Measurements from ENCODE around the gene BRINP3.
A peak's percentile ranks its signal among the peaks of the same experiment; 100 is the strongest.

BRINP3 gene

GRCh38 chr1:190116921-190117320, 360.7 kb downstream of the BRINP3 start:
- Mint-ChIP-seq H3K9me3 (no peaks in the 10 kb centered on the region), H3K36me3 (ENCODE audit: low read depth) (no peaks in the 10 kb centered on the region), H3K27me3 (ENCODE audit: low read depth) (no peaks in the 10 kb centered on the region), H3K4me1 (no peaks in the 10 kb centered on the region), H3K27ac (no peak overlapping the region), H3K4me3 (no peak overlapping the region)
- no peak for TF ChIP-seq CTCF (IDR thresholded peaks at IDR 0.05; ENCODE audit: unreplicated experiment in 3 of 3)

- Mint-ChIP-seq H3K36me3 (ENCODE audit: low read depth) (no peaks in the 10 kb centered on the region), H3K27me3 (ENCODE audit: low read depth) (no peaks in the 10 kb centered on the region), H3K9me3 (no peaks in the 10 kb centered on the region), H3K4me1 (peaks cover 6% of the 10 kb centered on the region), H3K4me3 (no peak overlapping the region), H3K27ac (no peak overlapping the region)
- no peak for TF ChIP-seq CTCF (IDR thresholded peaks at IDR 0.05; ENCODE audit: unreplicated experiment in 3 of 3)
These were observed 372.7 kb downstream of the BRINP3 start for GRCh38 chr1:190104961-190105360.

GRCh38 chr1:190102757-190103326, 374.8 kb downstream of the BRINP3 start:
- Mint-ChIP-seq H3K36me3 (ENCODE audit: low read depth) (no peaks in the 10 kb centered on the region), H3K9me3 (no peaks in the 10 kb centered on the region), H3K4me1 (peaks cover 6% of the 10 kb centered on the region)

GRCh38 chr1:190101756-190102155, 375.9 kb downstream of the BRINP3 start:
- Mint-ChIP-seq H3K36me3 (ENCODE audit: low read depth) (no peaks in the 10 kb centered on the region), H3K27me3 (ENCODE audit: low read depth) (no peaks in the 10 kb centered on the region), H3K27ac (no peak overlapping the region), H3K9me3 (no peaks in the 10 kb centered on the region), H3K4me1 (peaks cover 6% of the 10 kb centered on the region), H3K4me3 (no peak overlapping the region)
- no peak for TF ChIP-seq CTCF (IDR thresholded peaks at IDR 0.05; ENCODE audit: unreplicated experiment in 3 of 3)

More at GRCh38 chr1:190102757-190103326, 374.8 kb downstream of the BRINP3 start:
- Mint-ChIP-seq H3K27ac (peak overlapping the region in 1 of 3 experiments; percentile 30), H3K27me3 (ENCODE audit: low read depth) (no peaks in the 10 kb centered on the region), H3K4me3 (no peak overlapping the region)
- TF ChIP-seq CTCF (IDR thresholded peaks at IDR 0.05; ENCODE audit: unreplicated experiment in 3 of 3), result no peak

GRCh38 chr1:190098756-190099155, 378.9 kb downstream of the BRINP3 start:
- H3K36me3 Mint-ChIP-seq (ENCODE audit: low read depth), result no peaks in the 10 kb centered on the region
- no peaks in the 10 kb centered on the region for H3K27me3 Mint-ChIP-seq (ENCODE audit: low read depth)
- H3K27ac Mint-ChIP-seq, result no peak overlapping the region
- no peaks in the 10 kb centered on the region for H3K9me3 Mint-ChIP-seq
- H3K4me1 Mint-ChIP-seq, result peaks cover 6% of the 10 kb centered on the region
- H3K4me3 Mint-ChIP-seq, result no peak overlapping the region
- no peak for TF ChIP-seq CTCF (IDR thresholded peaks at IDR 0.05; ENCODE audit: unreplicated experiment in 3 of 3)

- no peak overlapping the region for H3K4me3 Mint-ChIP-seq
- no peak overlapping the region for H3K27ac Mint-ChIP-seq
- H3K36me3 Mint-ChIP-seq (ENCODE audit: low read depth), result no peaks in the 10 kb centered on the region
- no peaks in the 10 kb centered on the region for H3K9me3 Mint-ChIP-seq
- H3K27me3 Mint-ChIP-seq (ENCODE audit: low read depth), result no peaks in the 10 kb centered on the region
- TF ChIP-seq CTCF (IDR thresholded peaks at IDR 0.05; ENCODE audit: unreplicated experiment in 3 of 3), result no peak
- H3K4me1 Mint-ChIP-seq, result peaks cover 3% of the 10 kb centered on the region
These were observed 379.6 kb downstream of the BRINP3 start for GRCh38 chr1:190098107-190098506.

Data from nephron (organoid).